ENCODE measurements around the gene DDX49.

GRCh38 chr19:18878858-18879578 lies 40.5 kb upstream of the DDX49 start:
- TF ChIP-seq EP300 (IDR thresholded peaks at IDR 0.05) (no peak), CTCF (IDR thresholded peaks at IDR 0.05) (no peak), POLR2A (IDR thresholded peaks at IDR 0.05) (no peak)
